Colonic mucosa (tissue), 4 donors: ENCODE data around the gene MYLK. TPM values are rescaled to one million over a fixed set of nuclear protein-coding genes. Genes with fewer than 3 reads are reported as not detected.

ENCODE experiments used
- DNase-seq: peaks from one replicate; pipeline ENCODE4 v3.0.0-alpha.2; 2020
- H3K27ac ChIP-seq: fragments of 200-600 bp; one replicate; pipeline ENCODE4 v1.8.0; 2021
- H3K27me3 ChIP-seq: fragments of 200-600 bp; one replicate; pipeline ENCODE4 v1.8.0; 2021
- H3K36me3 ChIP-seq: fragments of 200-600 bp; one replicate; pipeline ENCODE4 v1.8.0; 2021
- H3K4me1 ChIP-seq: fragments of 200-600 bp; one replicate; pipeline ENCODE4 v1.8.0; 2021; ENCODE audit warnings: mild to moderate bottlenecking
- H3K4me3 ChIP-seq: fragments of 200-600 bp; one replicate; pipeline ENCODE4 v1.8.0; 2021
- H3K9ac ChIP-seq, 2 donors: one replicate each; pipeline ENCODE4 v1.7.0; 2013; ENCODE audit warnings: control low read depth in 2 of 2, low read depth in 2 of 2, low read length in 2 of 2
- H3K9me3 ChIP-seq: fragments of 200-600 bp; one replicate; pipeline ENCODE4 v1.8.0; 2021
- CTCF ChIP-seq: fragments of 200-600 bp; IDR thresholded peaks from one replicate; pipeline ENCODE4 v1.8.0; 2022; ENCODE audit warnings: antibody characterized with exemption, mild to moderate bottlenecking
- intact Hi-C: fragments of 100-400 bp; cut with DNase I; formaldehyde crosslinking; loops from one replicate; pipeline ENCODE4 v1.14.1; 2022
- total RNA-seq, 2 donors: library from RNA; stranded (reverse); fragmentation: NEBNext Ultra II Directional in 1 of 2; extraction: Animal tissue kit (Norgen Biotek cat#: 25700) in 1 of 2; gene quantifications; one replicate each; pipeline ENCODE4 v1.2.1, GENCODE V29; 2021
- donor health status: healthy.
- donor health status: DM: no; HTN: no; CAD: no.
- donor health status: DM: no; HTN: no; CAD: no.

The MYLK gene
- total RNA-seq, 2 donors from 2014 or later = 58.8 to 267 TPM

- peak; percentile 15 for DNase-seq
- no peak for TF ChIP-seq CTCF
- Histone ChIP-seq H3K27ac (no peak overlapping the region), H3K4me1 (peaks cover 5% of the 10 kb centered on the region), H3K27me3 (no peaks in the 10 kb centered on the region), H3K9ac (no peak overlapping the region), H3K4me3 (no peak overlapping the region), H3K36me3 (no peaks in the 10 kb centered on the region), H3K9me3 (no peaks in the 10 kb centered on the region)
- intact Hi-C loops = no loop called here
These were observed 114.8 kb downstream of the MYLK start for GRCh38 chr3:123769356-123769743.

GRCh38 chr3:123768480-123769355 is 115.4 kb downstream of the MYLK start:
- intact Hi-C loops = no loop called here
- H3K4me3 ChIP-seq = no peak overlapping the region
- H3K4me1 ChIP-seq = peaks cover 5% of the 10 kb centered on the region
- H3K9ac ChIP-seq = no peak overlapping the region
- H3K36me3 ChIP-seq = no peaks in the 10 kb centered on the region
- H3K27me3 ChIP-seq = no peaks in the 10 kb centered on the region
- no peak for TF ChIP-seq CTCF
- no peak overlapping the region for H3K27ac ChIP-seq
- peak; percentile 15 for DNase-seq
- no peaks in the 10 kb centered on the region for H3K9me3 ChIP-seq

GRCh38 chr3:123767564-123768292 is 116.4 kb downstream of the MYLK start:
- H3K4me1 ChIP-seq = peaks cover 5% of the 10 kb centered on the region
- peak; percentile 13 for DNase-seq
- no peak overlapping the region for H3K9ac ChIP-seq
- H3K27me3 ChIP-seq = no peaks in the 10 kb centered on the region
- no peak for TF ChIP-seq CTCF
- no peak overlapping the region for H3K4me3 ChIP-seq
- intact Hi-C loops = no loop called here
- H3K36me3 ChIP-seq = no peaks in the 10 kb centered on the region
- no peaks in the 10 kb centered on the region for H3K9me3 ChIP-seq
- H3K27ac ChIP-seq = no peak overlapping the region

GRCh38 chr3:123767009-123767372 is 117.1 kb downstream of the MYLK start:
- no peak overlapping the region for H3K27ac ChIP-seq
- no peaks in the 10 kb centered on the region for H3K36me3 ChIP-seq
- H3K4me3 ChIP-seq = no peak overlapping the region
- DNase-seq = peak; percentile 15
- H3K27me3 ChIP-seq = no peaks in the 10 kb centered on the region
- H3K9me3 ChIP-seq = no peaks in the 10 kb centered on the region
- no peak for TF ChIP-seq CTCF
- H3K4me1 ChIP-seq = peaks cover 5% of the 10 kb centered on the region
- intact Hi-C loops = no loop called here
- H3K9ac ChIP-seq = no peak overlapping the region

DNA sequence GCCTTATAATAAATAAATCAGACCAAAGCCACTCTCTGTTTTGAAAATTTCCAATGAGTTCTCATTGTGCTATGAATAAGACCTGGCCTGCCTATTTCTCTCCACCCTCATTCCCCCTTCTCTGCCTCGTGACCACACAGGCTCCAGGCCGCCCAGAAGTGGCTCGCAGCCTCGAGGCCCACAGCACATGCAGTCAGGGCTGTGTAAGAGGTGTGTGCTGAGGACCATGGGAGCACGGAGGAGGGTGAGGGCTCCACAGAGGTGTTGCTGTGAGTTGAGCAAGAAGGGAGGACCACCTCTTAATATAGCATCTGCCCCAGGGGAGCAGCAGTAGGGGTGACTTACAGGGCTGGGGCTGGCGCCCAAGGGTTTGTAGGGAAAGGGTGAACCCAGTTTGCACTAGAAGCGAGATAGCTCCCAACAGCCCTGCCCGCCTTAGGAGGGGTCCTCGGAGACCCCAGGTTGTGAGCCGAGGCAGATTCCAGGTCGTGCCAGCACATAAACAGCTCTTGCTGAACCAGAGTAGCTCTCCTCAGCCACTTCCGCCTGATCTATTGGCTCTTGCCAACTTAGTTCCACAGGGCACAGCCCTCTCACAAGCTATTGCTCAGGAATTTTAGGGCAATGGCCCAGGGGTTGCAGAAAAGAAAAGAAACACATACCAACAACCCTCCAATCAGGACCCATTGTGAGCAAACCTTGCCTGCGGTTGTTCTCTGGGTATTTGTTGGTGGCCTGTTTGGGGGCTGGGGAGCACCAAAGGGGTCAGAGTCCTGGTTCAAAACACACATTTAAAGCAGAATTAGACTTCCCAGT is 117.7 kb downstream of the MYLK start:
- Histone ChIP-seq H3K4me1 (peaks cover 5% of the 10 kb centered on the region), H3K9ac (no peak overlapping the region), H3K9me3 (no peaks in the 10 kb centered on the region), H3K36me3 (no peaks in the 10 kb centered on the region), H3K4me3 (no peak overlapping the region), H3K27ac (peak overlapping the region; percentile 11), H3K27me3 (no peaks in the 10 kb centered on the region)
- intact Hi-C loops = no loop called here
- peak; percentile 17 for DNase-seq
- no peak for TF ChIP-seq CTCF
